Liver (tissue), 3 donors: ENCODE measurements around the gene TPD52L1.

ENCODE experiments used
- ATF3 ChIP-seq: IDR thresholded peaks from 2 replicates; pipeline ENCODE4 v1.6.1; 2016; ENCODE audit warnings: antibody characterized with exemption
- CTCF ChIP-seq: fragments of 150-350 bp; IDR thresholded peaks from 2 replicates; pipeline ENCODE4 v1.5.1; 2017; ENCODE audit warnings: improper control_type of control experiment, low read depth, low read length; ENCODE audit not compliant: missing input control
- EGR1 ChIP-seq, 2 donors: IDR thresholded peaks; 2 replicates each; pipeline ENCODE4 v1.6.1; 2016 to 2018; ENCODE audit warnings: antibody characterized with exemption in 2 of 2, low read depth in 2 of 2
- FOXA1 ChIP-seq: IDR thresholded peaks from 2 replicates; pipeline ENCODE4 v1.6.1; 2016; ENCODE audit warnings: antibody characterized with exemption
- GABPA ChIP-seq, 2 donors: IDR thresholded peaks in 1 of 2; conservative IDR thresholded peaks in 1 of 2; 2 replicates each; pipeline ENCODE4 v1.6.1; 2016; ENCODE audit warnings: antibody characterized with exemption in 2 of 2, mild to moderate bottlenecking in 1 of 2, moderate library complexity in 1 of 2
- HNF4A ChIP-seq, 2 donors: conservative IDR thresholded peaks; 2 replicates each; pipeline ENCODE4 v1.6.1; 2016; ENCODE audit warnings: antibody characterized with exemption in 2 of 2, mild to moderate bottlenecking in 2 of 2
- JUND ChIP-seq, 2 donors: IDR thresholded peaks; 2 replicates each; pipeline ENCODE4 v1.6.1; 2016; ENCODE audit warnings: antibody characterized with exemption in 2 of 2
- MAX ChIP-seq: IDR thresholded peaks from 2 replicates; pipeline ENCODE4 v1.6.1; 2016; ENCODE audit warnings: antibody characterized with exemption
- RAD21 ChIP-seq, 2 donors: IDR thresholded peaks; 2 replicates each; pipeline ENCODE4 v1.6.1; 2016; ENCODE audit warnings: antibody characterized with exemption in 2 of 2, mild to moderate bottlenecking in 2 of 2
- REST ChIP-seq: IDR thresholded peaks from 2 replicates; pipeline ENCODE4 v1.6.1; 2016; ENCODE audit warnings: antibody characterized with exemption, mild to moderate bottlenecking
- RXRA ChIP-seq, 2 donors: IDR thresholded peaks; 2 replicates each; pipeline ENCODE4 v1.6.1; 2017 to 2018; ENCODE audit warnings: antibody characterized with exemption in 2 of 2, mild to moderate bottlenecking in 1 of 2
- SP1 ChIP-seq: IDR thresholded peaks from 2 replicates; pipeline ENCODE4 v1.6.1; 2018; ENCODE audit warnings: antibody characterized with exemption, mild to moderate bottlenecking
- TAF1 ChIP-seq: conservative IDR thresholded peaks from 2 replicates; pipeline ENCODE4 v1.6.1; 2016; ENCODE audit warnings: antibody characterized with exemption, mild to moderate bottlenecking
- YY1 ChIP-seq: IDR thresholded peaks from 2 replicates; pipeline ENCODE4 v1.6.1; 2016; ENCODE audit warnings: antibody characterized with exemption, mild to moderate bottlenecking
- donor health status: healthy.
- donor health status: healthy.

GRCh38 chr6:125188037-125188436 is 34.5 kb downstream of the TPD52L1 start:
- TF ChIP-seq CTCF (no peak), REST (no peak), GABPA (IDR thresholded peaks at IDR 0.05 in 1 of 2, conservative IDR thresholded peaks at IDR 0.05 in 1 of 2) (no peak), TAF1 (no peak), EGR1 (IDR thresholded peaks at IDR 0.05; ENCODE audit: low read depth in 2 of 2) (no peak), FOXA1 (no peak), RAD21 (IDR thresholded peaks at IDR 0.05) (no peak), HNF4A (conservative IDR thresholded peaks at IDR 0.05) (no peak), MAX (no peak), SP1 (no peak), RXRA (IDR thresholded peaks at IDR 0.05) (no peak), YY1 (no peak), JUND (IDR thresholded peaks at IDR 0.05) (no peak), ATF3 (no peak)
